Left renal pelvis (tissue), 4 donors: ENCODE measurements around the gene SDK1. TPM values are rescaled to one million over a fixed set of nuclear protein-coding genes. Genes with fewer than 3 reads are reported as not detected.

Experiments used
- DNase-seq, 4 donors: peaks; one replicate each; pipeline ENCODE4 v3.0.0-alpha.2; 2013; ENCODE audit warnings: low read depth in 4 of 4, low spot score in 3 of 4
- polyA plus RNA-seq, 4 donors: library from polyadenylated mRNA; unstranded; fragments of 120-200 nt; gene quantifications; one replicate each; pipeline ENCODE4 v1.2.1, GENCODE V29; 2013; ENCODE audit not compliant: insufficient read length in 4 of 4

SDK1 gene
- polyA plus RNA-seq, 4 donors = 4.0 to 8.4 (median 6.3) TPM

DNA sequence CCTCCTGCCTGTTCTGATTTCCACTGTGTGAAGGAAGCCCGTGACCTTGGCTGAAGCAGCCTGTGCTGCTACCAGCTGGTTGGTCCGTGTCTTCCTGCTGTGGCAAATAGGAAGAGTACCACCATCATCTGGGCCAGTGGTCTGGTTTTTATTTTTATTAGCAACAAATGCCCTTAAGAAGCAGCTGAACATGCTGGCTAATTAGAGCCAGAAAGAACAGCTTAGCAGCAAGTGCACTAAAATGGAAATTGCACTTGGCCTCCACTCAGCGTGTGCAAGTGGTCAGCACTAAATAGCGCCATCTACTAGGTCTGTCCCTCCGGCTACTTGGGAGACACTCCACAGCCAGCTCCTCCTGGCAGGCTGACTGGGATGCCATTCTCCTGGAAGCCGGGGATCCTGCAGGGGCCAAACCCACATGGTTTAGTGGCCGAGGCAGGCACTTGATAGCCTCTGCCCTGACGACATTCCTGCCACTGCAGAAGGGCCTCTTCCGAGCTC is 690.7 kb downstream of the SDK1 start:
- DNase-seq = no peak

DNA sequence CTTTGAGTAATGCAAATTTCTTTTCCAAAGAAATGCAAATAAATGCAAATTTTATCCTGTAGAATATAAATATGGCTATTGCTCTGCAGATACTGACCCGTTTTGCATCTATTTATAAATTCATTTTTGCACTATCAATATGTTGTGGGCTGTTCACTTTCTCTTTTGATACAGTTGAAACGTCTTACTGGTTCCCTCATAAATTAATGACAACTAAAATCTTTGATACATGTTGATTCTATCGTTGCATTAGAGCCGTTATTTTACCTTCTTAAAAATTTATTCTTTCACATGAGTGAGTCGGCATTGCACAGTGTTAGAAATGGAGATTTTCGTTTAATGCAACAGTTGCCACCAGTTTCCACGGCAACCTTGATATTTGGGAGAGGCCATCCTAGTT is 691.8 kb downstream of the SDK1 start:
- no peak for DNase-seq

DNA sequence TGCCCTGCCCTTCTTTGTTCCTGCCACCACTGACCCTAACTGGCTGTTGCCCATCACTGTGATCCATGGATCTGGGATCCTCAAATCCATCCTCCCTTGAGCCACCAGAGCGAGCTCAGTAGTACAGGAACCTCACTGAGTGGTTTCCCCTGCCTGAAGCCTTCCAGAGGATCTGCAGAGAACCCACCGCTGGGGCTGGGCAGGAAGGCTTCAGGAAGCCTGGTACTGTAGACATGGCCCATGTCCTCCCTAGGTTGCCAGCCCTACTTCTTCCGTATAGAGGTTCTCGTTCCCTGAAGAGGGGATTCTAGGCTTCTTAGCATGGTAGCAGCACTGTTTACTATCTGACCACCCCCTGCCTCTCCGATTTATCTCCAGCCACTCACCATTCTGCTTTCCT is 693.7 kb downstream of the SDK1 start:
- no peak for DNase-seq

DNA sequence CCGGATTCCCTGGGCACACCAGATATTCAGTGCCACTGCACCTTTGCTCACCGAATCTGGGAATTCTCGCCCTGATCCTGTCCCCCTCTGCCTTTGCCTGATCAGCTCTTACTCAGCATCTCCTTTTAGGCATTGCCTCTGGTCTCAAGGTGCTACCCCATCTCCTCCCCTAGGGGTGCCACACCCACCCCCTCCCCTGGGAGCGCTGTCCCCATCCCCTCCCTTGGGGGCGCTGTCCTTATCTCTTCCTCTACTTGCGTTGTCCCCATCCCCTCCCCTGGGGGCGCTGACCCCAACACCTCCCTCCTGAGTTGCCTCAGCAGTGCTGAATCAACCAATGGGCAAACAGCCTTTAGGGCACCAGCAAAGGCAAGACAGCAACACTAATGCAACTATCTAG is 694.1 kb downstream of the SDK1 start:
- no peak for DNase-seq

DNA sequence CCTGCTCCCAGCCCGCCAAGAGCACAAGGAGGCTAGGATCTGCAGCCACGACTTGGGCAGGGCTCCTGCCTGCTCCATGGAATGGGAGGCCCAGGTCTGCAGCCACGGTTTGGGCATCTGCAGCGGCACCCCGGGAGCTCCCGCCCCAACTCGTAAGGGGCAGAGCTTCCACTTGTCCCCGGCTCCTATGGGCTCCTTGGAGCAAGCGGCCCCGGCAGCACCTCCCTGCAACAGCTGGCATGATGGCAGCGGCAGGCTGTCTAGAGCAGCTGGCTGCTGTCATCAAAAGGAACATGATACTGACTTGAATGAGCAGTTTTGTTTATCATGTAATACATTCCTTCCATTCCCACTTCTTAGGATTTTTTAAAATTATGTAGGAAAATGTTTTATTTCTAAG is 697.0 kb downstream of the SDK1 start:
- DNase-seq = no peak

DNA sequence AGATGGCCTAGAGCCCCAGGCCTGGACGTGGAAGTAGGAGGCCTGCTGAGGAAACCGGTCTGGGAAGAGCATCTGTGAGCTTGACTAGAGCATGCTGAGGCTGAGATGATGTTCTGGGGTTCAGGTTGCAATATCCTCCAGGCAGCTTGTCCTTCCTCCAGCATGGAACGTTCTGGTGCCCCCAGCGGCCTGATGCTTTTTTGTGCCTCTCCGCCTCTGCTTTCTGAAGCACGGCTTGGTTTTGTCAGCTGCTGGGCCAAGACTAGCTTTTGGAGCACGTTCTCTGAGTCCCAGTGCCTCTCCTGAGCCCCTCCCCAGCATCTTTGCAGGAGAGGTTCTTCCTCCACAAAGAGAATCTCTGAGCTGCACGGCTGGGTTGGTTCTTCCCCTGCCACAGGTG is 699.1 kb downstream of the SDK1 start:
- no peak for DNase-seq

- no peak for DNase-seq
Measured at GRCh38 chr7:4000934-4001333, 699.9 kb downstream of the SDK1 start.

DNA sequence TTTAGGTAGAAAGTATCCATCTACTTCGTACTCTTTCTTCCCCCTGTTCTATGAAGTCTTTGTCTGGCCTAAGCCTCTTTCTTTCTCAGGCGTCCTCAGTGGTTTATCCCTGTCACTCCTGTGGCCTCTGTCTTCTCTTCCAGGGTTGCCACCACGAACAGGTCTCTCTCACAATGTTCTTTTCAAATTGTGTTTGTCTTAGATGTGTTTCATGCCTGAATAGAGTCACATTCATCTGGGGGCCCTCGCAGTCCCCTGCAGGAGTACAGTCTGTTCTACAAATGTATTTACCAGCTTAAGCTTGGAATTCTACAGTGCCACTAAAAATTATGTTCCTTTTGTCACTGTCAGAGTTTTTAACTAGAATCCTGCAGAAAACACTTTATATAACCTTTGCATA is 700.7 kb downstream of the SDK1 start:
- DNase-seq = no peak

GRCh38 chr7:4003503-4003902 is 702.5 kb downstream of the SDK1 start:
- DNase-seq = no peak

GRCh38 chr7:4006687-4007086 is 705.6 kb downstream of the SDK1 start:
- no peak for DNase-seq

GRCh38 chr7:4009211-4010060 is 708.4 kb downstream of the SDK1 start:
- DNase-seq = no peak

DNA sequence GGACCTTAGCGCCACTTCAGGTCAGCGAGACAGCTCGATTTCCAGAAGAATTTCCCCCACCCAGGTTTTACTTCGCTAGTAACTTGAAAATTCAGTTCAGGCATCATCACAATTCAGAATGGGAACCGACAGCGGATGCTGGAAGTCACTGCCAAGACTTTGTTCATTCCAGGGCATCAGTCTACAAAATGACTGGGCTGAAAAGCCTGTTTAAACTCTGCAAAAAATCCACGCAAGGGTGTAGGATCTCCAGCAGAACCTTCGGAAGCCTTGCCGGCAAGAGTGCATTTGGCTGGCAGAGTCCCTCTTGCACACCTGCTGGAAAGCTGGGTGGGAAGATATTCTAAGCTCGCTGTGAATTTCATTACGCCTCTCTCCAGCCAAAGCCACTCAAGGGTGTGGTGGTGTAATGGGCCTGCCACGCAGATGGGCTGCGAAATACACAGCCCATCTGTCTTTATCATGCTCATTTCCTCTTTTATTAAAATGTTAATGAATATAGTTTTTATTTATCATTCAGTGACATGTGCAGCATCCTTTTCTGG is 709.1 kb downstream of the SDK1 start:
- DNase-seq = no peak

DNA sequence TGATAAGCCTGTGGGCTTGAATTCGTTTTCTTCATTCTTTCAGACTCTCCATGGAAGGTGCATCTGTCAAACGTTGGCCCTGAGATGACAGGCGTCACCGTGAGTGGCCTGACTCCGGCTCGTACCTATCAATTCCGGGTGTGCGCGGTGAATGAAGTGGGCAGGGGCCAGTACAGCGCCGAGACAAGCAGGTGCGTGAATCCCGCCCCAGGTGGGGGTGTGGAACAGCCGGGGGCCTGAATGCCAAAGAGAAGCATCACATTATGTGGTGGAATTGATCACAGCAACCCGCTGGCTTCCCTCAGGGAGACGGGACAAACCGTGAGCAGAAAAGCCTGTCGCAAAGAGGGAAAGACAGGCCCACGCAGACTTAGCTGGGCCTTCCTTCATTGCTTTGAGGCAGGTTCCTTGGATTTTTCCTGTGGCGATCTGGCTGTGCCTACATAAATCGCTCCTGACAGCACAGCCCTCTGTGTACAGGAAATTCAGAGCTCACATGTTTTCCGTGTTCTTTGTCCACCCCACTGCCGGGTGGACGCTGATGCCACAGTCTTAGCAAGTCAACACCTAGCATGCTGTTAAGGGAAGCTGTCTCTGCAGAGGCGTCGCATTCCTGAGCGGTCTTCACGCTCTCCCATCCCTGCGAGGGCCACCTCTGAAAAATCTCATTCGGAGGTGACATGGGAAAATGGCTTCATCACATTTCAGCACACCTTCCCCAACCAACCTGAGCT is 710.0 kb downstream of the SDK1 start:
- DNase-seq = no peak

- DNase-seq = no peak
Measured at GRCh38 chr7:4013793-4014192, 712.7 kb downstream of the SDK1 start.

GRCh38 chr7:4014346-4015050 is 713.4 kb downstream of the SDK1 start:
- DNase-seq = no peak

DNA sequence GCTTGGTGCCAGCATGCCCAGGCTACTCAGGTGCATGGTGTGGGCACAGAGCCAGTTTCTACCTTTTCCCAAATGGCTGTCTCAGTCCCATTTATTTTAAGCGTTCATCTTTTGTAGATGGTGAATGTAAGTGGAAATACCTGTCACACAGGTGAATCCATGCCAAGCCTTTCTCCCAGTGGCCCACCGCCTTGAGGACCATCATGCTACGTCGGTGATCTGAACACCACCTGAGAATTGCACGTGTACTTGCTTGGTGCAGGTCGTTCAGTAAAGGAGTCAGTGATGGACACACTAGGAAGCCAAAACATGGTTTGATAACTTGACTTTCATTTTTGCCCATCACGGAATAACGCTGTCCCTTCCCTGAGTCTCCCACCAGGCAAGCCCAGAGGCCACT is 714.3 kb downstream of the SDK1 start:
- no peak for DNase-seq

- DNase-seq = no peak
Measured at GRCh38 chr7:4015996-4016395, 714.9 kb downstream of the SDK1 start.

DNA sequence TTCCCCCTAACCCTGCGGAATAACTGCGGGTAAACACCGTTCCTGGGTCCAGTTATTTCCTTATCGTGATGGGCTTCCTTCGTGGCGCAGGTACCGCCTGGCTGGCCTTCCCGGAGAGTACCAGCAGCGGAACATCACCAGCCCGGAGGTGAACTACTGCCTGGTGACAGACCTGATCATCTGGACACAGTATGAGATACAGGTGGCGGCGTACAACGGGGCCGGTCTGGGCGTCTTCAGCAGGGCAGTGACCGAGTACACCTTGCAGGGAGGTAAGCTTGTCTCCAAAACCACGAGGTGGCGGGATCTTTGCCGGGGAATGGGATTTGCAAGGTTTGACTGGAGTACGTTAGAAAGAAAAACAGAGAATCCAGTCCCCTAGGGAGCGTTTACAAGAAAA is 716.0 kb downstream of the SDK1 start:
- DNase-seq = no peak

DNA sequence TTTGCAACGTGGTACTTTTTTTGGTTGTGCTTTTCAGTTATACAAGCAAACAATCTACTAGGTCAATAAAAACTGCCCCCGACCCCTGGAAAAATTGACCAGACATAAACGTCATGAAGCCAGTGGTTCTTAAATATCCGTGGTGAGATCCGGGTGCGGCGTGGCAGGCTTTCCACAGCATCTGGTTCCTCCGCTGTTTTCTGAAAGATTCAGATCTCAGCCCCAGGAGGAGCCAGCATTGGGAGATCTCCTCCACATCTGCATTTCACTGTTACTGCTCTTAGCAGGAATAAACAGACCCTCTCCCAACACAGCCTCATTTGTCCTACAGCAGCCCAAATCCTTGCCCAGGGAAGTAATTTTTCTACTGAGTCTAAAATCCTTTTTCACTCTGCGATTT is 716.7 kb downstream of the SDK1 start:
- DNase-seq = no peak

DNA sequence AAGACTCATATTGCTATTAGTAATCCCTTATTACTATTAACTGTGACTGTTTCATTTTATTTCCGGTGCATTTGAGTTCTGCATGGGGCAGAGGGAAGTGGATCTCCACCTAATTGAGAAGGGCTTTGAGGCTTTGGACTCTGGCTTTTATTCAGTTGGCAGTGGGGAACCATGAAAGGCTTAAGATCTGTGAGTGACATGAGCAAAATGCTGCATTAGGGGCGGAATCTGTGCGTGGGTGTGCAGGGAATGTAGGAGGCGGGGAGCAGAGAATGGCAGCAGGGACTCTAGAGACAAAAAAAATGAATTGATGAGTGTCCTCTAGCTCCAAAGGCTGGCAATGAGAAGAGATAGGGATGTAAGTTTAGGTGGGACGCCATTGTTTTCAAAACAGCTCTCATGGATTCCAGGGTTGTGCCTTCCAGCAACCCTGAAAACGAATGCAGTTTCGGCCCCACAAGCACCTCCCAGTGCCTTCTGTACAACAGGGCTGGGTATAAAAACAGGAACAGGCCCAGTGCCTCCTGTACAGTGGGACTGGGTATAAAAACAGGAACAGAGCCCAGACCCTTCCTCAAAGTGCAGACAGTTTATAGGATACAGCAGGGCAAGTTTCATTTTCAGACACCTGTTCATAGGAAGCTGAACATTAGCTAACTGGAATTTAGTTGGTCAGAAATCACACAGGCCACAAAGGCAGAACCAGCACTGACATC is 717.7 kb downstream of the SDK1 start:
- DNase-seq = no peak
